ENCODE results near the gene COQ8A. TPM values are rescaled to one million over a fixed set of nuclear protein-coding genes. Genes with fewer than 3 reads are reported as not detected.

Gene COQ8A
- total and polyA plus RNA-seq, 2 experiments from 2014 or later: 45.1 to 59.7 TPM

- Histone ChIP-seq H3K36me3 (no peaks in the 10 kb centered on the region), H3K4me1 (ENCODE audit: low read depth) (peaks cover 7% of the 10 kb centered on the region), H3K27ac (no peak overlapping the region), H3K27me3 (no peaks in the 10 kb centered on the region), H3K4me3 (no peak overlapping the region), H3K9me3 (ENCODE audit: low read depth) (no peaks in the 10 kb centered on the region)
- DNase-seq (ENCODE audit: low read depth in 1 of 2, low spot score in 1 of 2): no peak
- TF ChIP-seq CTCF (IDR thresholded peaks at IDR 0.05; ENCODE audit: low read depth, low read length): no peak
Measured at GRCh38 chr1:226934483-226935237, 5.4 kb upstream of the COQ8A start.

- Histone ChIP-seq H3K4me1 (ENCODE audit: low read depth) (peaks cover 7% of the 10 kb centered on the region), H3K27me3 (no peaks in the 10 kb centered on the region), H3K9me3 (ENCODE audit: low read depth) (no peaks in the 10 kb centered on the region), H3K4me3 (no peak overlapping the region), H3K36me3 (no peaks in the 10 kb centered on the region), H3K27ac (no peak overlapping the region)
- no peak for DNase-seq (ENCODE audit: low read depth in 1 of 2, low spot score in 1 of 2)
- no peak for TF ChIP-seq CTCF (IDR thresholded peaks at IDR 0.05; ENCODE audit: low read depth, low read length)
Measured at GRCh38 chr1:226937940-226938725, 2.0 kb upstream of the COQ8A start.

- no peaks in the 10 kb centered on the region for H3K27me3 ChIP-seq
- peak in 1 of 2 donors; percentile 59 for DNase-seq (ENCODE audit: low read depth in 1 of 2, low spot score in 1 of 2)
- H3K9me3 ChIP-seq (ENCODE audit: low read depth): no peaks in the 10 kb centered on the region
- TF ChIP-seq CTCF (IDR thresholded peaks at IDR 0.05; ENCODE audit: low read depth, low read length): no peak
- H3K27ac ChIP-seq: peak overlapping the region; percentile 88
- no peaks in the 10 kb centered on the region for H3K36me3 ChIP-seq
- H3K4me1 ChIP-seq (ENCODE audit: low read depth): peaks cover 7% of the 10 kb centered on the region
- H3K4me3 ChIP-seq: peak overlapping the region; percentile 33
Measured at GRCh38 chr1:226938903-226939437, 1.1 kb upstream of the COQ8A start.

GRCh38 chr1:226939438-226940028 is 561 bp upstream of the COQ8A start:
- no peaks in the 10 kb centered on the region for H3K9me3 ChIP-seq (ENCODE audit: low read depth)
- no peaks in the 10 kb centered on the region for H3K27me3 ChIP-seq
- H3K4me1 ChIP-seq (ENCODE audit: low read depth): peaks cover 7% of the 10 kb centered on the region
- TF ChIP-seq CTCF (IDR thresholded peaks at IDR 0.05; ENCODE audit: low read depth, low read length): no peak
- peak overlapping the region; percentile 33 for H3K4me3 ChIP-seq
- DNase-seq (ENCODE audit: low read depth in 1 of 2, low spot score in 1 of 2): peak; percentile 59 to 61
- H3K36me3 ChIP-seq: no peaks in the 10 kb centered on the region
- peak overlapping the region; percentile 88 for H3K27ac ChIP-seq

- H3K4me1 ChIP-seq (ENCODE audit: low read depth): peaks cover 14% of the 10 kb centered on the region
- no peak for TF ChIP-seq CTCF (IDR thresholded peaks at IDR 0.05; ENCODE audit: low read depth, low read length)
- H3K27ac ChIP-seq: no peak overlapping the region
- H3K4me3 ChIP-seq: peak overlapping the region; percentile 65
- H3K9me3 ChIP-seq (ENCODE audit: low read depth): no peaks in the 10 kb centered on the region
- no peaks in the 10 kb centered on the region for H3K36me3 ChIP-seq
- DNase-seq (ENCODE audit: low read depth in 1 of 2, low spot score in 1 of 2): no peak
- H3K27me3 ChIP-seq: no peaks in the 10 kb centered on the region
Measured at GRCh38 chr1:226940806-226941067, 643 bp downstream of the COQ8A start.

Data from cardiac muscle cell (in vitro differentiated cells and primary cell).